B cell (primary cell): ENCODE data around the gene ARHGAP32. TPM values are rescaled to one million over a fixed set of nuclear protein-coding genes. Genes with fewer than 3 reads are reported as not detected.

Source experiments
- ATAC-seq: fragments of 200-7000 bp; cut with Tn5 transposase; one replicate; pipeline ENCODE4 v1.10.0; 2021; ENCODE audit warnings: low read depth, mild to moderate bottlenecking, moderate number of reproducible peaks, moderate library complexity
- CTCF ChIA-PET: fragments of 350-600 bp; sonication (Branson Sonifier 250); formaldehyde crosslinking; loops from one replicate; lab custom pipeline; 2021; ENCODE audit warnings: antibody characterized with exemption, inconsistent platforms; lab: Charles Lee
- POLR2A ChIA-PET: fragments of 350-600 bp; sonication (Branson Sonifier 250); formaldehyde crosslinking; loops from one replicate; lab custom pipeline; 2021; ENCODE audit warnings: antibody characterized with exemption; lab: Charles Lee
- DNase-seq: peaks from one replicate; pipeline ENCODE4 v3.0.0; 2013
- H2AFZ ChIP-seq: 2 replicates; pipeline ENCODE4 v1.6.1; 2012; ENCODE audit warnings: mild to moderate bottlenecking, low read depth, low read length; ENCODE audit not compliant: insufficient read depth, poor library complexity, severe bottlenecking
- H3K27ac ChIP-seq, 2 donors: 1 replicate in 1 of 2; 2 replicates in 1 of 2; pipeline ENCODE4 v1.5.1; 2012 to 2013; ENCODE audit warnings: low read length in 2 of 2, mild to moderate bottlenecking in 2 of 2, moderate library complexity in 1 of 2
- H3K27me3 ChIP-seq, 4 experiments: fragments of 200-600 bp in 1 of 4; sonication (generic) in 1 of 4; replicated peaks in 1 of 4; 1 replicate in 2 of 4; 2 replicates in 2 of 4; pipeline versions ENCODE4 v1.6.1 to v1.7.0; 2013 to 2016; ENCODE audit warnings: low read length in 3 of 4, mild to moderate bottlenecking in 2 of 4, mixed read lengths in 1 of 4, moderate library complexity in 1 of 4; ENCODE audit not compliant: insufficient read depth in 4 of 4, control insufficient read depth in 3 of 4; ENCODE audit errors: control extremely low read depth in 1 of 4
- H3K36me3 ChIP-seq, 2 experiments: replicated peaks in 1 of 2; 1 replicate in 1 of 2; 2 replicates in 1 of 2; pipeline versions ENCODE4 v1.6.1 to v1.7.1; 2013; ENCODE audit warnings: low read length in 1 of 2; ENCODE audit not compliant: insufficient read depth in 2 of 2, control insufficient read depth in 1 of 2; ENCODE audit errors: control extremely low read depth in 1 of 2, extremely low read depth in 1 of 2
- H3K4me1 ChIP-seq, 2 donors: fragments of 200-600 bp in 1 of 2; sonication (generic) in 1 of 2; 1 replicate in 1 of 2; 2 replicates in 1 of 2; pipeline versions ENCODE4 v1.5.1 to v1.6.1; 2013 to 2017; ENCODE audit warnings: low read length in 2 of 2; ENCODE audit not compliant: control insufficient read depth in 2 of 2, insufficient read depth in 2 of 2
- H3K4me2 ChIP-seq: replicated peaks from 2 replicates; pipeline ENCODE3; 2012; ENCODE audit warnings: mild to moderate bottlenecking, low read depth, low read length; ENCODE audit not compliant: poor library complexity, severe bottlenecking
- H3K4me3 ChIP-seq, 5 experiments: fragments of 200-600 bp in 1 of 5; sonication (generic) in 1 of 5; 1 replicate in 3 of 5; 2 replicates in 2 of 5; pipeline versions ENCODE4 v1.5.1 to v1.7.0; 2011 to 2016; ENCODE audit warnings: low read length in 4 of 5, mild to moderate bottlenecking in 4 of 5, low read depth in 2 of 5, control low read depth in 1 of 5, moderate library complexity in 1 of 5; ENCODE audit not compliant: insufficient read depth in 1 of 5; ENCODE audit errors: control extremely low read depth in 1 of 5, extremely low read depth in 1 of 5
- H3K79me2 ChIP-seq: fragments of 200-600 bp; sonication (generic); one replicate; pipeline ENCODE4 v1.6.0; 2016; ENCODE audit warnings: low read length; ENCODE audit not compliant: control insufficient read depth, insufficient read depth
- H3K9ac ChIP-seq: fragments of 200-600 bp; sonication (generic); 2 replicates; pipeline ENCODE4 v1.6.1; 2017; ENCODE audit warnings: mild to moderate bottlenecking, low read length, moderate library complexity
- H3K9me3 ChIP-seq, 3 donors: one replicate each; pipeline versions ENCODE4 v1.6.1 to v1.7.1; 2013; ENCODE audit warnings: low read length in 2 of 3; ENCODE audit not compliant: control insufficient read depth in 2 of 3, insufficient read depth in 1 of 3; ENCODE audit errors: control extremely low read depth in 1 of 3
- H4K20me1 ChIP-seq: 2 replicates; pipeline ENCODE4 v1.6.0; 2012; ENCODE audit warnings: mild to moderate bottlenecking, low read length; ENCODE audit not compliant: insufficient read depth, control insufficient read depth, poor library complexity, severe bottlenecking
- H3K27ac Mint-ChIP-seq: one replicate; pipeline ENCODE4 v1.8.0; 2021; ENCODE audit warnings: mixed read lengths
- H3K27me3 Mint-ChIP-seq: one replicate; pipeline ENCODE4 v1.8.0; 2021; ENCODE audit warnings: mixed read lengths
- H3K4me1 Mint-ChIP-seq: one replicate; pipeline ENCODE4 v1.8.0; 2021; ENCODE audit warnings: mixed read lengths
- H3K4me3 Mint-ChIP-seq: one replicate; pipeline ENCODE4 v1.8.0; 2021; ENCODE audit warnings: mixed read lengths
- H3K9me3 Mint-ChIP-seq: one replicate; pipeline ENCODE4 v1.8.0; 2022; ENCODE audit warnings: mixed read lengths; ENCODE audit not compliant: insufficient read depth
- CTCF ChIP-seq: fragments of 200-600 bp; IDR thresholded peaks from one replicate; pipeline ENCODE4 v1.8.0; 2022; ENCODE audit warnings: antibody characterized with exemption, mild to moderate bottlenecking
- EZH2 ChIP-seq: IDR thresholded peaks from 2 replicates; pipeline ENCODE4 v1.6.1; 2012; ENCODE audit warnings: borderline replicate concordance, low read depth, mild to moderate bottlenecking, moderate library complexity, low read length; ENCODE audit not compliant: insufficient read depth, poor library complexity, severe bottlenecking
- WGBS: methylation state at CpG from one replicate; pipeline ENCODE4 v1.1.5; 2013; ENCODE audit warnings: missing lambda C conversion rate; ENCODE audit not compliant: insufficient coverage; 5-methylcytosine and 5-hydroxymethylcytosine counted together
- intact Hi-C: fragments of 100-400 bp; cut with micrococcal nuclease; formaldehyde crosslinking; loops from one replicate; pipeline ENCODE4 v1.10.0; 2022
- polyA plus RNA-seq: library from polyadenylated mRNA; depleted of rRNA; stranded (reverse); fragments of >200 nt; gene quantifications from 2 replicates; pipeline ENCODE4 v1.2.3, GENCODE V29; 2012
- total RNA-seq, 2 donors: library from RNA; stranded (reverse); fragments of 120-200 nt in 1 of 2; gene quantifications; 1 replicate in 1 of 2; 2 replicates in 1 of 2; pipeline versions ENCODE4 v1.2.3 to v1.2.4, GENCODE V29; 2013 to 2022

Gene ARHGAP32
- total and polyA plus RNA-seq, 2 donors (not counting 1 experiment from before 2014, with no cell fraction given): 4.4 to 10.6 TPM

- TF ChIP-seq CTCF (no peak), EZH2 (no peak)
- no peaks in the 10 kb centered on the region for H3K9me3 Mint-ChIP-seq
- WGBS: 72% methylated on average over 2 of the region's 2 CpGs
- H3K4me3 ChIP-seq: no peak overlapping the region
- ChIA-PET POLR2A (interaction anchor here (0.7 kb wide), 1 partner anchor 13 kb away, joined by 3 read pairs; no protein-coding TSS in a partner anchor), CTCF (no interaction called here)
- ATAC-seq (no peak), DNase-seq (no peak)
- H3K4me3 Mint-ChIP-seq: no peak overlapping the region
- H3K9me3 ChIP-seq: peaks cover 0 to 6% (median 0%) of the 10 kb centered on the region in 3 donors
- no peak overlapping the region for H3K27ac ChIP-seq
- peaks cover 15% of the 10 kb centered on the region for H3K4me1 Mint-ChIP-seq
- intact Hi-C loops: no loop called here
- peaks cover 7 to 11% of the 10 kb centered on the region in 2 donors for H3K4me1 ChIP-seq
- no peak overlapping the region for H2AFZ ChIP-seq
- H3K27ac Mint-ChIP-seq: no peak overlapping the region
- peaks cover 13% of the 10 kb centered on the region for H3K27me3 Mint-ChIP-seq
- no peaks in the 10 kb centered on the region for H3K36me3 ChIP-seq
- H4K20me1 ChIP-seq: no peaks in the 10 kb centered on the region
- H3K9ac ChIP-seq: no peak overlapping the region
- H3K4me2 ChIP-seq: no peak overlapping the region
- peaks cover 0 to 24% (median 0%) of the 10 kb centered on the region in 4 experiments for H3K27me3 ChIP-seq
- no peaks in the 10 kb centered on the region for H3K79me2 ChIP-seq
Measured at GRCh38 chr11:128925250-128925600, 266.9 kb downstream of the ARHGAP32 start.

GRCh38 chr11:128924510-128925249 lies 267.4 kb downstream of the ARHGAP32 start:
- no peaks in the 10 kb centered on the region for H3K36me3 ChIP-seq
- peaks cover 0 to 6% (median 0%) of the 10 kb centered on the region in 3 donors for H3K9me3 ChIP-seq
- Mint-ChIP-seq H3K4me3 (no peak overlapping the region), H3K27ac (no peak overlapping the region), H3K9me3 (no peaks in the 10 kb centered on the region), H3K27me3 (peaks cover 11% of the 10 kb centered on the region), H3K4me1 (peaks cover 16% of the 10 kb centered on the region)
- H2AFZ ChIP-seq: no peak overlapping the region
- ATAC-seq (no peak), DNase-seq (no peak)
- no peak overlapping the region for H3K4me3 ChIP-seq
- H4K20me1 ChIP-seq: no peaks in the 10 kb centered on the region
- no peak overlapping the region for H3K27ac ChIP-seq
- peaks cover 0 to 24% (median 0%) of the 10 kb centered on the region in 4 experiments for H3K27me3 ChIP-seq
- WGBS: 85% methylated on average over 15 of the region's 16 CpGs
- intact Hi-C loops: no loop called here
- TF ChIP-seq CTCF (no peak), EZH2 (no peak)
- no peak overlapping the region for H3K4me2 ChIP-seq
- POLR2A ChIA-PET: no interaction called here
- CTCF ChIA-PET: no interaction called here
- no peak overlapping the region for H3K9ac ChIP-seq
- H3K4me1 ChIP-seq: peaks cover 7 to 11% of the 10 kb centered on the region in 2 donors
- H3K79me2 ChIP-seq: no peaks in the 10 kb centered on the region
